ENCODE measurements around the gene ROCK1.
A peak's percentile ranks its signal among the peaks of the same experiment; 100 is the strongest.
"Not testable (repeated sequence)": the region's sequence is repeated elsewhere in the genome, so short reads cannot be mapped to it uniquely, and the experiment has no call there.

Gene ROCK1

DNA sequence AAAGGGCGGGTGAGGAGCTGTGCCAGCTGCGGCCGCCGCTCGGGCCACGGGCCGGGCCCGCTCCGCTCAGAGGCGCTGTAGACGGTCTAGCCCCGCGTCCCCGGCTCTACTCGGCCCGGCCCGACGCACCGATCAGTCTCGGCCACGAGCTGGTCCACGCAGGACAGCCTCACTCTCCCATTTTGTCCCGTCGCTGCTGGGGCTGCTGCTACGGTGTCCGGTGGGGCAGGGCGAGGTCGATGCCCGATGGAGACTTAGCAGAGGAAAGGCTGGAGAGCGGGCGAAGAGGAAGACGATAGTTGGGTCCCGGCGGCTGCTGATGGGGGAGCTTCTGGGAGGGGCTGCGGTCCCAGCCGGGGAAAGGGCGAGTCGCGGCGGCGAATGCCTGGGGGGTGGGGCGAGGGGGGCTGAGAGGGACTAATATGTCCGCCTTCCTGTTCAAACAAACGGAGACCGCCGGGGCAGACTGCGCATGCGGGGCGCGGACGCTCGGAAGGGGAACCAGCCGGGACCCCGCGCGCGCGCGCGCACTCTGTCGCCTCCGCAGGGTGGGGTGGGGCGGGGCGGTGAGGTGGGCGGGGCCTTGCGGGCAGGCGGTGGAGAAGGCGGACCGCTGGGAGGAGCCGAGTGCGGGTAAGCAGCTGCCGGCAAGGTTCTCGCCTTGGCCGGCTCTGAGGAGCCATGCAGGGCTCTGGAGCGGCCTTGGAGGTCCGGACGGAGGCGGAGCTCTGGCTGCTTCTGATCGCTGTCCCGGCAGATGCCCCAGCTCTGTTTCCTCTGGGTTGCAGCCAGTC lies at the start of gene ROCK1:
Gene ROCK1, minus strand, starts transcription at position 468 of the 794 bp plus-strand sequence. CDS start 903 bp downstream, outside the sequence.
- DNase-seq: peak; percentile 98 to 99

GRCh38 chr18:21155443-21155842 lies 43.8 kb upstream of the ROCK1 start:
- DNase-seq: no peak

GRCh38 chr18:21146016-21146415 lies 34.4 kb upstream of the ROCK1 start:
- DNase-seq: no peak

DNA sequence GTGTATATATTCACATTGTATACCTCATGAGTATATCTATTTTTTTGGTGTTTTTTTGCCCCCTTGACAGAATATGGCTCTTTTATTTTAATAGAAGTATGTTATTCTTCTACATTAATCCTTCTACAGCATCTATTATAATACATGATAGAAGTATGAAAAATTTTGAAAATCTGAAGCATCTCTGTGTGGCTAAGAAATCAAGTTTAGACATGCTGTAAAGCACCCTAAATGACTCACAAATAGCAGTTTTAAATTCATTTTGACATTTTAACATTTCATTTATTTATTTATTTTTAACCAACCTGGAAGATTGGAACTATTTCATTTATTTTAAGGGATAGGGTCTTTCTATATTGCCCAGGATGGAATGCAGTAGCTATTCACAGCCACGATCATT lies 33.8 kb upstream of the ROCK1 start:
- no peak for DNase-seq

DNA sequence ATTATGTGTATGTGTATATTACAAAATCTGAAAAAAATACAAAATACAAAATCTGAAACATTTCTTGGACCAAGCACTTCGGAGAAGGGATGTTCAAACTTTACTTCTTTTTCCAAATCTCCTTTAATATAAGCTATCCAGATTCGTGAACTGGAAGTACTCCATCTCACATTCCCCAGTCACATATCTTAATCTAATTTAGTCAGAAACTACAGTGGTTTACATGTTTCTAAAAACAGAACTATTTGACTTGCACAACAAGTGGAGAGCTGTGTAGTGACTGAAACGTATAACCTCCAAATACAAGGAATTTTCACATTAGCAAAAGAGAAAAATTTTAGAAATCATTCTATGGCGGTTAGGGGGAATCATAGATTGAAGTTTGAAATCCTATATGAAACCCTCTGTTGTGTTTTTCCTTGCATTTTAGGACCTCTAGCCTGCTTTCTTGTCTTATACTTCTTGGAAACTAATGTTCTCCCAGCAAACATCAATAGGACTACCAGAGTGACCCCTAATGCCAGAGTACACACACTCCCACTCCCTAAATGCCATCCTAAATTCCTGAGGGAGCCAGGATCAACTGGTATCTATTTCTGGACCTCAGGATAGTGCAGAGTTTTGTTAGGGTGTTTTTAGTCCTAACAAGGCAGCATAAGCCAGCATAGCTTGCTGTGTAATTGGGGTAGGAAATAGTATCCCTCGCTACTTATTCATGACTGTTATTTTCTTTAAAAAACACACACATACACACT lies 30.2 kb upstream of the ROCK1 start:
- DNase-seq: no peak

- not testable (repeated sequence) for DNase-seq
Measured at GRCh38 chr18:21137719-21138488, 26.3 kb upstream of the ROCK1 start.

GRCh38 chr18:21134895-21135294 lies 23.3 kb upstream of the ROCK1 start:
- peak; percentile 25 to 51 for DNase-seq

DNA sequence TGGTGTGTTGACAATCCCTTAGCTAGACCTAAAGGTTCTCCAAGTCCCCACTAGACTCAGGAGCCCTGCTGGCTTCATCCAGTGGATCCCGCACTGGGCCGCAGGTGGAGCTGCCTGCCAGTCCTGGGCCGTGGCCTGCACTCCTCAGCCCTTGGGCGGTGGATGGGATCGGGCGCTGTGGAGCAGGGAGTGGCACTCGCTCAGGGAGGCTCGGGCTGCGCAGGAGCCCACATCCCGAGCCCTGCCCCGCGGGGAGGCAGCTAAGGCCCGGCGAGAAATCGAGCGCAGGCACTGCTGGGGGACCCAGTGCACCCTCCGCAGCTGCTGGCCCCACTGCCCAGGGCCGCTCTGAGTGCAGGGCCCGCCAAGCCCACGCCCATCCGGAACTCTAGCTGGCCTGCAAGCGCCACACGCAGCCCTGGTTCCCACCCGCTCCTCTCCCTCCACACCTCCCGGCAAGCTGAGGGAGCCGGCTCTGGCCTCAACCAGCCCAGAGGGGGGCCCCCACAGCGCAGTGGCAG lies 20.8 kb upstream of the ROCK1 start:
- no peak for DNase-seq

DNA sequence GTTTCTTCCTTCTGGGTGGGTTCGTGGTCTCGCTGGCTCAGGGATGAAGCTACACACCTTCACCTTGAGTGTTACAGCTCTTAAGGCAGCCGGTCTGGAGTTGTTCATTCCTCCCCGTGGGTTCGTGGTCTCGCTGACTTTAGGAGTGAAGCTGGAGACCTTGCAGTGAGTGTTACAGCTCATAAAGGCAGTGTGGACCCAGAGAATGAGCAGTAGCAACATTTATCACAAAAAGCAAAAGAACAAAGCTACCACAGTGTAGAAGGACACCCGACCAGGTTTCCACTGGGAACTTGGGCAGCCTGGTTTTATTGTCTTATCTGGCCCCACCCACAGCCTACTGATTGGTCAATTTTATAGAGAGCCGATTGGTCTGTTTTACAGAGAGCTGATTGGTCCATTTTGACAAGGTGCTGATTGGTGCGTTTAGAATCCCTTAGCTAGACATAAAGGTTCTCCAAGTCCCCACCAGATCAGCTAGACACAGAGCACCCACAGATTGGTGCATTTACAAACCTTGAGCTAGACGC lies 20.1 kb upstream of the ROCK1 start:
- DNase-seq: no peak

DNA sequence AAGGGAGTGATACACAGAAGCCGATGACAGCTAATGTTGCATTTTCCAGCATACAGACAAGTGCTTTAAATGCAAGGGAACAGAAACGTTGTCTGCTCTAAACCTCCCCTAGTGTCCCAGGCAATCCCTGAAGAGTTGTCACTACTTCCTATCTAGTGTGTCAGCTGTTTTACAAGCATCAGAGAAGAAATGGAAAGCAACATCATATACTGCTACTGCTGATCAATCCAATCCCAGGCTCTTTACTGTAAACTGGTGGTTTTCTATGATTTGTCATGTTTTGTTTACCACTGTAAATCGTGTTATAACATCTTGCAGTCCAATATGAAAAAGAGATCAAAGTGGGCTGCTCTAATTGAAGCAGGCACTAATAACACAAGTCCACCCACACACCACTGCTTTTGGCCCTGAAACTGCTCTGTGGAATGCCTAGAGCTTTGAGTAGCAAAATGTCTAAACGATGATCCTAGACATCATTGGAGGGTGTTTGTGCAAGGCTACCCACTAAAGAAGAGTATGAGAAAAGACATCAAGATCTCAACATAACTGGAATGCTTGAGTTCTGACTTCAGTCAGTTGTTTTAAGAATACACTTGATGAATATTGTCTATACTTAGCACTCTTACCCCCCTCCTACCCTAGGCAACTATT lies 18.1 kb upstream of the ROCK1 start:
- DNase-seq: no peak

- DNase-seq: no peak
Measured at GRCh38 chr18:21123290-21123926, 11.8 kb upstream of the ROCK1 start.

- no peak for DNase-seq
Measured at GRCh38 chr18:21118806-21119205, 7.2 kb upstream of the ROCK1 start.

DNA sequence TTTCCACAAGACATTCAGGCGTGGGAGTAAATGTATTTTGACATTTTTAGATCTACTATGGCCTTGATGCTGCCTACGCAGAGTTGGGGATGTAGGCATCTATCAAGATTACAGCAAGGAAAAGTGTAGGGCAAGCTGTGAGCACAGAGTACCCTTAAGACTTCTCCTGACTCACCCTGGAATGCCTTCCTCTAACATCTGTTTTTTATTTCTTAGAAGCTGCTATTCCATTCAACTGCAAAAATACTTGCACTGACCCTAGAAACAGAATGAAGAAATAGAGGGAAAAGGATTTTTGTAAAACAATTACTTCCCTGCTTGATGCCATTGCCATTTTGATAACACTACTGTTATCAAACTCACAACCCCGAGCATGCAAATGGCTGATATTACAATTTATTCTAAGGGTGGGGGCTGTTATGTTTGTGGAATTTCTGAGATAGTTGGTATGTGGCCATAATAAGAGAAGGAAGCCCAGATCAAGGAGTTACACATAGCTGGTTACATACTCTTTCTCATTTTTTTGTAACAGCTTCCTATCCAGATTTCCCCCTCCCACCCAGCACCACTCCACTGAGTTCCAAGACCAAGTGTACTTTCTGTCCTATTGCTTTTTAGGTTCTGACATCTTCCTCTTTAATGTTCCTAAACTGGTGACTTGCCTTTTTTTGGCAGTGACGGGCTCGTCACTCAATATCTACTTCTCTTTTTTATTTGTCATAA lies 6.0 kb upstream of the ROCK1 start:
- DNase-seq: peak in 1 of 2 donors; percentile 26

DNA sequence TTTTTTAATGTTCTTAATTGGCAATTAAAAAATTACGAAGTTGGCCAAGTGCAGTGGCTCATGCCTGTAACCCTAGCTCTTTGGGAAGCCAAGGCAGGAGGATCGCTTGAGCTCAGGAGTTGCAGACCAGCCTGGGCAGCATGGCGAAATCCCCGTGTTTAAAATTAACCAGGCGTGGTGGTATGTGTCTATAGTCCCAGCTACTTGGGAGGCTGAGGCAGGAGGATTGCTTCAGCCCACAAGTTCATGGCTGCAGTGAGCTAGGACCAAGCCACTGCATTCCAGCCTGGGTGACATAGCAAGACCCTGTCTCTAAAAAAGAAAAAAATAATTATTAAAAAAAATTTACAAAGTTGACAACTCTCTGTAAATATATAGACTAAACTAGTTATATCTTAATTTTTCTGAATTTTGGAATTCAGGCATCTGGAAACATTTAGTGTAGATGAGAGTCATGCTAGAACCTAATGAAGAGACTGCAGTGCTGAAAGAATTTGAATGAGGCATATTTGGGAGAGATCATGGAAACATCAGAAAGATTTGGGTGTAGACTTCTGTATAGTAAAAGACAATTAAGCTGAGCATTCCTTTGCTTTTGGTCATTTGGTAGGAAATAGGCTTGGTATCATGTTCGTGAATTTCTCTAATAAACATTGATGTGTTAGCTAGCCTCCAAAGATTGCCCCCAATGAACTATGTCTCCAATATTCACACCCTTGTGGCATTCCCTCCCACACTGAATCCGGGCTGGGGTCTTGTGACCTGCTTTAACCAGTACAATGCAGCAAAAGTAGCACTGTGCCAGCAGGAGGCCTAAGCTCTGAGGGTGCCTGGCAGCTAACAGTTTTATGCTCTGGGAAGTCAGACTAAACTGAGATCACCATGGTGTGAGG lies 4.2 kb upstream of the ROCK1 start:
- DNase-seq: no peak

GRCh38 chr18:21112543-21113105 lies 1.0 kb upstream of the ROCK1 start:
- no peak for DNase-seq

DNA sequence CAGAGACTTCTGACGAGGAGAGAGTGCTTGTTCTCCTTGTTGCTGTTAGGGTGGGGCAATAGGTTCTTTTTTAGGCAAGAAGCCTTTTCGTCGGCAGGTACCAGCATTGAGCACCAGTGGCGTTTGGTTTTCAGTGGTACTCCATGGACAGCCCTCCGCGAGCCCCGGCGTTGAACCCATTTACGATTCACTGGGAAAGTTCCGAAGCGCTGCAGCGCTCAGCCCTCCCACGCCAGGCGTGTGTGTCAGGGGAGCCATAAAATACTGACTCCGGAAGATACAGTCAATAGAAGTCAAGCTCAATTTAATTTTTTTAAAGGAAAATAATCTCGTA lies 494 bp upstream of the ROCK1 start:
- no peak for DNase-seq

- peak; percentile 69 to 71 for DNase-seq
Measured at GRCh38 chr18:21110713-21111345, 784 bp downstream of the ROCK1 start.

DNA sequence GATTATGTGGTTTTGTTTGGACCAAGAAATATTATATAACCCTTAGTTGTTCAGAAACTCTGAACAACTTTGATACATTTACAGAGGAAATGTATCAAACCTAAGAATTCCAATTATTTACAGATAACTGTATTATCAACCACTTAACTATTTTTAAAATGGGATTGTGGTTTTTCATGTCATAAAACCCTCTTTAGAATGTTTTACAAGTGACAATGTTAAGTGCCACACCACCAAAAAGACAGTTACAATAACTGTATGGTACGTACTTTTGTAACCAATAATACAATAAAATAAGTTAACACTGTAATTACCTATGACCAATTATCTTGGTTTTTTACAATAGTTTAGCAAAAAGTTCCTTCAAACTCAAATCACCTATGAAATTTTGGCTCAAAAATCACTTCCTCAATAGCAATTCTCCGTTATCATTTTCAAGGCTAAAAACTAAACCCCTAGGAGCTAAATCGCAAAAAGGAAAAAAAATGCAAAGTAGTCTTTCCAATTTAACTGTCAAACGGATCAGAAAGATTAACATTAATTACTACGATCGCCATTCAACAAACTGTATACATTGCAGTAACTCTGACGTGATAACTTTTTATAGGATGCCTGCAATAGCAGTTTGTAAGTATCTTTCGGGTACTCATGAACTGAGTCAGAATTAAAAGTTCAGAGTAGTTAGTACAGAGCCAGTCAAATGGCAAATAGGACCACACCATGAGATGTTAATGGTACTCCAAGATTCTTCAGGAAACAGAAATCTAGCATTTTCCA lies 1.5 kb downstream of the ROCK1 start:
- DNase-seq: peak in 1 of 2 donors; percentile 5

- no peak for DNase-seq
Measured at GRCh38 chr18:21105936-21106335, 5.7 kb downstream of the ROCK1 start.

Measured in CD4-positive, alpha-beta T cell treated with Interleukin-1 beta for 1 hour (primary cell).